ENCODE data around the gene MAN1C1. TPM values are rescaled to one million over a fixed set of nuclear protein-coding genes. Genes with fewer than 3 reads are reported as not detected.

MAN1C1 gene
- total RNA-seq, 1 donor from 2014 or later, result 9.1 TPM

DNA sequence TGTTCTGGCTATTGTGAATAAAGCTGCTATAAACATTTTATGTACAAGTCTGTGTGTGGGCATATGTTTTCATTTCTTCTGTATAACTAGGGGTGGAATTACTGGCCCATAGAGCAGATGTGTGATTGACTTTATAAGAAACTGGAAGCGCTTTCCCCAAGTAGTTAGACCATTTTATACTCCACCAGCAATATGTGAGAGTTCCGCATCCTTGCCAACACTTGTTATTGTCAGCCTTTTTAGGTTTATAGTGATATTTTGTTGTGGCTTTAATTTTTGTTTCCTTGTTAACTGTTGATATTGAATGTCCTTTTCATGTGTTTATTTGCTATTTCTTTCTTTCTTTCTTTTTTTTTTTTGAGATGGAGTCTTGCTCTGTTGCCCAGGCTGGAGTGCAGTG is 9.4 kb downstream of the MAN1C1 start:
- peaks cover 14% of the 10 kb centered on the region for H3K27me3 Mint-ChIP-seq
- no peaks in the 10 kb centered on the region for H3K9me3 Mint-ChIP-seq
- H3K27ac Mint-ChIP-seq, result no peak overlapping the region
- no peaks in the 10 kb centered on the region for H3K36me3 Mint-ChIP-seq
- H3K4me1 Mint-ChIP-seq (ENCODE audit: unreplicated experiment), result no peaks in the 10 kb centered on the region
- TF ChIP-seq, protein P1, sequence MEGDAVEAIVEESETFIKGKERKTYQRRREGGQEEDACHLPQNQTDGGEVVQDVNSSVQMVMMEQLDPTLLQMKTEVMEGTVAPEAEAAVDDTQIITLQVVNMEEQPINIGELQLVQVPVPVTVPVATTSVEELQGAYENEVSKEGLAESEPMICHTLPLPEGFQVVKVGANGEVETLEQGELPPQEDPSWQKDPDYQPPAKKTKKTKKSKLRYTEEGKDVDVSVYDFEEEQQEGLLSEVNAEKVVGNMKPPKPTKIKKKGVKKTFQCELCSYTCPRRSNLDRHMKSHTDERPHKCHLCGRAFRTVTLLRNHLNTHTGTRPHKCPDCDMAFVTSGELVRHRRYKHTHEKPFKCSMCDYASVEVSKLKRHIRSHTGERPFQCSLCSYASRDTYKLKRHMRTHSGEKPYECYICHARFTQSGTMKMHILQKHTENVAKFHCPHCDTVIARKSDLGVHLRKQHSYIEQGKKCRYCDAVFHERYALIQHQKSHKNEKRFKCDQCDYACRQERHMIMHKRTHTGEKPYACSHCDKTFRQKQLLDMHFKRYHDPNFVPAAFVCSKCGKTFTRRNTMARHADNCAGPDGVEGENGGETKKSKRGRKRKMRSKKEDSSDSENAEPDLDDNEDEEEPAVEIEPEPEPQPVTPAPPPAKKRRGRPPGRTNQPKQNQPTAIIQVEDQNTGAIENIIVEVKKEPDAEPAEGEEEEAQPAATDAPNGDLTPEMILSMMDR (conservative IDR thresholded peaks at IDR 0.05), result no peak
- no peak overlapping the region for H3K4me3 Mint-ChIP-seq
- DNase-seq (ENCODE audit: extremely low spot score, unreplicated experiment), result no peak

DNA sequence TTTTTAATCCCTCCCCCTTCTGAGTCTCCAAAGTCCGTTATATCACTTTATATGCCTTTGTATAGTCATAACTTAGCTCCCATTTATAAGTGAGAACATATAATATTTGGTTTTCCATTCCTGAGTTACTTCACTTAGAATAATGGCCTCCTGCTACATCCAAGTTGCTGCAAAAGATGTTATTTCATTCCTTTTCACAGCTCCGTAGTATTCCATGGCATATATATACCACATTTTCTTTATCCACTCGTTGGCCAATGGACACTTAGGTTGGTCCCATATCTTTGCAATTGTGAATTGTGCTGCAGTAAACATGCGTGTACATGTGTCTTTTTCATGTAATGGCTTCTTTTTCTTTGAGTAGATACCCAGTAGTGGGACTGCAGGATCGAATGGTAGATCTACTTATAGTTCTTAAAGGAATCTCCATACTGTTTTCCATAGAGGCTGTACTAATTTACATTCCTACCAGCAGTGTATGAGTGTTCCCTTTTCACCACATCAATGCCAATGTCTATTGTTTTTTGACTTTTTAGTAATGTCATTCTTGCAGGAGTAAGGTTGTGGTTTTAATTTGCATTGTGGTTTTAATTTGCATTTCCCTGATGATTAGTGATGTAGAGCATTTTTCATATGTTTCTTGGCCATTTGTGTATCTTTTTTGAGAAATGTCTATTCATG is 12.3 kb downstream of the MAN1C1 start:
- H3K27me3 Mint-ChIP-seq, result peaks cover 9% of the 10 kb centered on the region
- peaks cover 4% of the 10 kb centered on the region for H3K36me3 Mint-ChIP-seq
- no peak overlapping the region for H3K27ac Mint-ChIP-seq
- H3K9me3 Mint-ChIP-seq, result no peaks in the 10 kb centered on the region
- no peak overlapping the region for H3K4me3 Mint-ChIP-seq
- DNase-seq (ENCODE audit: extremely low spot score, unreplicated experiment), result no peak
- H3K4me1 Mint-ChIP-seq (ENCODE audit: unreplicated experiment), result peaks cover 5% of the 10 kb centered on the region
- TF ChIP-seq, protein P1 (conservative IDR thresholded peaks at IDR 0.05), result no peak

DNA sequence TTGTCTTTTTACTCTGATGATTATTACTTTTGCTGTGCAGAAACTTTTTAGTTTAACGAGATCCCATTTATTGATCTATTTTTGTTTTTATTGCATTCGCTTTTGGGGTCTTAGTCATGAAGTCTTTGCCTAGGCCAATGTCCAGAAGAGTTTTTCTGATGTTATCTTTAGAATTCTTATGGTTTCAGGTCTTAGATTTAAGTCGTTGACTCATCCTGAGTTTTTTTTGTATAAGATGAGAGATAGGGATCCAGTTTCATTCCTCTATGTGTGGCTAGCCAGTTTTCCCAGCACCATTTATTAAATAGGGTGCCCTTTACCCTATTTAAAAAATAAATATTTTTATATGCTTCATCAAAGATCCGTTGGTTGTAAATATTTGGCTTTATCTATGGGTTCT is 13.2 kb downstream of the MAN1C1 start:
- Mint-ChIP-seq H3K27me3 (peaks cover 9% of the 10 kb centered on the region), H3K9me3 (no peaks in the 10 kb centered on the region), H3K27ac (no peak overlapping the region), H3K4me1 (ENCODE audit: unreplicated experiment) (peaks cover 5% of the 10 kb centered on the region), H3K36me3 (peaks cover 4% of the 10 kb centered on the region), H3K4me3 (no peak overlapping the region)
- TF ChIP-seq, protein P1 (conservative IDR thresholded peaks at IDR 0.05), result no peak
- DNase-seq (ENCODE audit: extremely low spot score, unreplicated experiment), result no peak

DNA sequence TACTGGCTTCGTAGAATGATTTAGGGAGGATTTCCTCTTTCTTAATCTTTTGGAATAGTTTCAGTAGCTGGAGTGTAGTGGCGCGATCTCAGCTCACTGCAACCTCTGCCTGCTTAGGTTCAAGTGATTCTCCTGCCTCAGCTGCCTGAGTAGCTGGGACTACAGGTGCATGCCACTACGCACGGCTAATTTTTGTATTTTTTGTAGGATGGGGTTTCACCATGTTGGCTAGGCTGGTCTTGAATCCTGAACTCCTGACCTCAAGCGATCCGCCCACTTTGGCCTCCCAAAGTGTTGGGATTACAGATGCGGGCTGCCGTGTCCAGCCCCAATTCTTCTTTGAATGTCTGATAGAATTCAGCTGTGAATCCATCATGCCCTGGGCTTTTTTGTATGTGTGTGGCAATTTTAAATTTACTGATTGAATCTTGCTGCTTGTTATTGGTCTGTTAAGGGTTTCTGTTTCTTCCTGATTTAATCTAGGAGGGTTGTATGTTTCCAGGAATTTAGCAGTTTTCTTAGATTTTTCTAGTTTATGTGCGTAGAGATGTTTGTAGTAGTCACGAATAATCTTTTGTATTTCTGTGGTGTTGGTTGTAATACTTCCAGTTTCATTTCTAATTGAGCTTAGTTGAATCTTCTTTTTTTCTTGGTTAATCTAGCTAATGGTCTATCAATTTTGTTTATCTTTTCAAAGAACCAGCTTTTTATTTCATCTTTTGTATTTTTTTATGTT is 15.3 kb downstream of the MAN1C1 start:
- Mint-ChIP-seq H3K27me3 (peaks cover 9% of the 10 kb centered on the region), H3K36me3 (peaks cover 4% of the 10 kb centered on the region), H3K4me1 (ENCODE audit: unreplicated experiment) (peaks cover 5% of the 10 kb centered on the region), H3K4me3 (no peak overlapping the region), H3K9me3 (no peaks in the 10 kb centered on the region), H3K27ac (no peak overlapping the region)
- peak; percentile 24 for DNase-seq (ENCODE audit: extremely low spot score, unreplicated experiment)
- TF ChIP-seq, protein P1 (conservative IDR thresholded peaks at IDR 0.05), result no peak

DNA sequence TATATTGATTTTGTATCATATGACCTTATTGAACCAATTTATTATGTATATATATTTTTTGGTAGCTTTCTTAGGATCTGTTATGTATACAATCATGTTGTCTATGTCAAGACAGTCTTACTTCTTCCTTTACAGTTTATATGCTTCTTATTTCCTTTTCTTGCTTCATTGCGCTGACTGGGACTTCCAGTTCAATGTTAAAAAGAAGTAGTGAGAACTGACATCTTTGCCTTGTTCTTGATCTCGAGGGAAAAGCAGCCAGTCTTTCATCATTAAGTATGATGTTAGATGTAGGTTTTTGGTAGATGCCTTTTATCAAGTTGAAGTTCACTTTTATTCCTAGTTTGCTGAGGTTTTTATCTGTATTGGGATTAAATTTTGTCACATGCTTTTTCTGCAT is 17.5 kb downstream of the MAN1C1 start:
- Mint-ChIP-seq H3K4me1 (ENCODE audit: unreplicated experiment) (peaks cover 5% of the 10 kb centered on the region), H3K27me3 (peaks cover 9% of the 10 kb centered on the region), H3K36me3 (peaks cover 4% of the 10 kb centered on the region), H3K4me3 (no peak overlapping the region), H3K27ac (no peak overlapping the region), H3K9me3 (peaks cover 7% of the 10 kb centered on the region)
- TF ChIP-seq, protein P1 (conservative IDR thresholded peaks at IDR 0.05), result no peak
- no peak for DNase-seq (ENCODE audit: extremely low spot score, unreplicated experiment)

Data from type B pancreatic cell (in vitro differentiated cells).